ENCODE results near the gene MAP2K6. TPM values are rescaled to one million over a fixed set of nuclear protein-coding genes. Genes with fewer than 3 reads are reported as not detected.

Gene MAP2K6
- total and polyA plus RNA-seq, 2 of the 8 experiments (the other 6 are each of a cell fraction or from before 2014, with no cell fraction given), result 11.0 to 44.1 TPM

DNA sequence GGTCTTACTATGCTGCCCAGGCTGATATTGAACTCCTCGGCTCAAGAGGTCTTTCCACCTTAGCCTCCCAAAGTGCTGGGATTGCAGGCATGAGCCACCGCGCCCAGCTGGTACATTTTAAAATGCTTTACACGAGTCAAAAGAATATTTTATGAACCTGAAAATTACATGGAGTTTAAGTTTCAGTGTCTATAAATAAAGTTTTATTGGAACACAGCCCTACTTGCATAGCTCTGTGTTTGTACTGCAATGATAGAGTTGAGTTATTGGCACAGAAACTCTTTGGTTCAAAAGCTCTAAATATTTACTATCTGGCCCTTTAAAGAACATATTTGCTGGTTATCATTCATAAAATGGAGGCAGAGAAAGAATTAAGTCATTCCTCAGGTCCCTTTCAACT lies 24.3 kb downstream of the MAP2K6 start:
- Histone ChIP-seq H3K9ac (replicated peaks in 1 of 4; ENCODE audit: extremely low read depth in 1 of 4, low read depth in 3 of 4, low read length in 3 of 4) (no peak overlapping the region), H2BK20ac (ENCODE audit: low read length) (no peak overlapping the region), H2BK15ac (ENCODE audit: low read length) (no peak overlapping the region), H4K91ac (replicated peaks; ENCODE audit: insufficient read length, low read length) (no peak overlapping the region), H2BK12ac (ENCODE audit: low read depth, low read length) (no peak overlapping the region), H3K14ac (ENCODE audit: insufficient read length) (no peak overlapping the region), H3K4me3 (ENCODE audit: extremely low read depth in 1 of 4, insufficient read depth in 2 of 4, low read depth in 3 of 4, low read length in 4 of 4) (no peak overlapping the region), H3K56ac (replicated peaks; ENCODE audit: insufficient read length, low read depth, low read length) (no peak overlapping the region), H3K23me2 (ENCODE audit: low read depth, low read length) (no peaks in the 10 kb centered on the region; the same call in 1 of the 2 replicates), H4K20me1 (replicated peaks in 1 of 2; ENCODE audit: control insufficient read depth in 1 of 2, insufficient read depth in 2 of 2, low read length in 2 of 2) (no peaks in the 10 kb centered on the region), H3K27me3 (replicated peaks in 1 of 4; ENCODE audit: control insufficient read depth in 3 of 4, extremely low read depth in 1 of 4, insufficient read depth in 3 of 4, low read length in 3 of 4) (no peaks in the 10 kb centered on the region), H2AFZ (ENCODE audit: low read length) (no peak overlapping the region), H3K23ac (ENCODE audit: insufficient read length) (no peak overlapping the region), H4K8ac (ENCODE audit: extremely low read depth, insufficient read depth, low read length) (no peak overlapping the region), H2BK120ac (replicated peaks; ENCODE audit: low read depth, low read length) (no peak overlapping the region), H3K79me1 (ENCODE audit: low read depth, low read length) (0 out of 2 replicates have a peak, but pooled peaks cover 2% of the 10 kb centered on the region), H2BK5ac (ENCODE audit: low read depth, low read length) (no peak overlapping the region), H2AK5ac (ENCODE audit: low read depth, low read length) (no peak overlapping the region), H3K36me3 (ENCODE audit: control insufficient read depth in 2 of 4, insufficient read depth in 4 of 4, low read length in 3 of 4) (no peaks in the 10 kb centered on the region), H3K4me1 (replicated peaks in 1 of 4; ENCODE audit: control insufficient read depth in 3 of 4, insufficient read depth in 4 of 4, low read length in 3 of 4) (peaks cover 0 to 6% (median 2%) of the 10 kb centered on the region in 4 experiments; a peak in 4 of 7 replicates), H3K79me2 (ENCODE audit: control insufficient read depth in 1 of 2, insufficient read depth in 2 of 2, low read length in 2 of 2) (peaks cover 7 to 50% of the 10 kb centered on the region in 2 experiments; a peak in 3 of 4 replicates), H3K4me2 (ENCODE audit: insufficient read depth in 1 of 2, low read depth in 2 of 2, low read length in 2 of 2) (no peak overlapping the region), H3K9me3 (ENCODE audit: insufficient read depth in 2 of 2, low read depth in 1 of 2, low read length in 1 of 2) (no peaks in the 10 kb centered on the region), H3K27ac (ENCODE audit: low read depth, low read length) (no peak overlapping the region), H4K5ac (ENCODE audit: insufficient read length, low read depth, low read length) (no peak overlapping the region), H3K18ac (ENCODE audit: extremely low read depth, low read length) (no peak overlapping the region), H3K4ac (replicated peaks; ENCODE audit: insufficient read length, low read depth, low read length) (no peak overlapping the region)
- 93% methylated on average over 4 of the region's 4 CpGs; no CpG with 5 or more reads in 1 of the 2 experiments for WGBS, 2 experiments (ENCODE audit: extremely low coverage in 1 of 2, insufficient coverage in 1 of 2, insufficient read length in 1 of 2, insufficient replicate concordance in 2 of 2, low coverage in 1 of 2, low lambda C conversion rate in 2 of 2, missing lambda C conversion rate in 1 of 2)
- DNase-seq (ENCODE audit: low read depth in 1 of 2, low spot score in 2 of 2) (no peak), FAIRE-seq (no peak)
- ChIA-PET CTCF (ENCODE audit: partially characterized antibody) (interaction anchor here (1.0 to 2.5 kb wide), 6 partner anchors 22 to 621 kb away, joined by 3 to 10 read pairs (median 4); no protein-coding TSS in a partner anchor), POLR2A (ENCODE audit: partially characterized antibody) (interaction anchor here (0.8 kb wide), 1 partner anchor 14 kb away, joined by 5 read pairs; no protein-coding TSS in a partner anchor)
- TF ChIP-seq SUZ12 (IDR thresholded peaks at IDR 0.05; ENCODE audit: low read length), result no peak
- TF ChIP-seq CBX5 (IDR thresholded peaks at IDR 0.05; ENCODE audit: low read depth, low read length), result no peak
- TF ChIP-seq CTBP2 (IDR thresholded peaks at IDR 0.05; ENCODE audit: borderline replicate concordance, insufficient read depth, insufficient read length, low read length), result no peak
- no peak for TF ChIP-seq TBP (IDR thresholded peaks at IDR 0.05; ENCODE audit: low read depth, low read length)
- no peak for TF ChIP-seq SP4 (IDR thresholded peaks at IDR 0.05; ENCODE audit: low read length)
- TF ChIP-seq POU5F1 (IDR thresholded peaks at IDR 0.05; ENCODE audit: low read depth, low read length), result no peak
- no peak for TF ChIP-seq SIRT6 (IDR thresholded peaks at IDR 0.05; ENCODE audit: low read length)
- TF ChIP-seq, protein P1, sequence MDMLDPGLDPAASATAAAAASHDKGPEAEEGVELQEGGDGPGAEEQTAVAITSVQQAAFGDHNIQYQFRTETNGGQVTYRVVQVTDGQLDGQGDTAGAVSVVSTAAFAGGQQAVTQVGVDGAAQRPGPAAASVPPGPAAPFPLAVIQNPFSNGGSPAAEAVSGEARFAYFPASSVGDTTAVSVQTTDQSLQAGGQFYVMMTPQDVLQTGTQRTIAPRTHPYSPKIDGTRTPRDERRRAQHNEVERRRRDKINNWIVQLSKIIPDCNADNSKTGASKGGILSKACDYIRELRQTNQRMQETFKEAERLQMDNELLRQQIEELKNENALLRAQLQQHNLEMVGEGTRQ (IDR thresholded peaks at IDR 0.05; ENCODE audit: low read length), result no peak
- no peak for TF ChIP-seq CHD2 (IDR thresholded peaks at IDR 0.05; ENCODE audit: low read length)
- no peak for TF ChIP-seq SAP30 (IDR thresholded peaks at IDR 0.05; ENCODE audit: insufficient read depth, insufficient replicate concordance, low read length)
- TF ChIP-seq GABPA (IDR thresholded peaks at IDR 0.05; ENCODE audit: borderline replicate concordance, insufficient read depth, low read length), result no peak
- TF ChIP-seq POLR2AphosphoS5 (IDR thresholded peaks at IDR 0.05; ENCODE audit: low read depth, low read length), result no peak
- no peak for TF ChIP-seq TEAD4 (IDR thresholded peaks at IDR 0.05; ENCODE audit: low read depth, low read length)

Measured in H1 (cell line).